HepG2 (cell line): Measurements from ENCODE around the gene TAF12. TPM values are rescaled to one million over a fixed set of nuclear protein-coding genes. Genes with fewer than 3 reads are reported as not detected.

Source experiments
- ELF1 ChIP-seq: sonication (generic); formaldehyde crosslinking; IDR thresholded peaks from 2 replicates; pipeline ENCODE4 v1.4.0; 2020; ENCODE audit warnings: missing genetic modification reagents
- HMG20A ChIP-seq: IDR thresholded peaks from 2 replicates; pipeline ENCODE4 v1.6.1; 2016; ENCODE audit warnings: borderline replicate concordance
- HOXD1 ChIP-seq: sonication (generic); formaldehyde crosslinking; IDR thresholded peaks from 2 replicates; pipeline ENCODE4 v1.5.0; 2020; ENCODE audit warnings: missing genetic modification reagents
- KLF11 ChIP-seq: IDR thresholded peaks from 2 replicates; pipeline ENCODE4 v1.6.1; 2016; ENCODE audit warnings: missing compliant biosample characterization
- MED1 ChIP-seq: sonication (generic); formaldehyde crosslinking; IDR thresholded peaks from 2 replicates; pipeline ENCODE4 v1.4.0; 2020; ENCODE audit warnings: missing genetic modification reagents
- REXO4 ChIP-seq: sonication (generic); formaldehyde crosslinking; IDR thresholded peaks from 2 replicates; pipeline ENCODE4 v1.8.0; 2022; ENCODE audit warnings: missing genetic modification reagents, mild to moderate bottlenecking, borderline replicate concordance
- SMARCE1 ChIP-seq: fragments of 450-650 bp; IDR thresholded peaks from 2 replicates; pipeline ENCODE4 v1.6.1; 2017; ENCODE audit warnings: borderline replicate concordance
- SNRNP70 ChIP-seq: fragments of 200-400 bp; formaldehyde crosslinking; IDR thresholded peaks from 2 replicates; pipeline ENCODE4 v1.6.1; 2017; ENCODE audit warnings: mild to moderate bottlenecking, low read depth, low read length, moderate library complexity
- ZNF12 ChIP-seq: sonication (generic); formaldehyde crosslinking; IDR thresholded peaks from 2 replicates; pipeline ENCODE4 v1.5.0; 2020; ENCODE audit warnings: missing genetic modification reagents
- ZNF550 ChIP-seq: sonication (generic); formaldehyde crosslinking; IDR thresholded peaks from 2 replicates; pipeline ENCODE4 v1.4.0; 2020; ENCODE audit warnings: mild to moderate bottlenecking, missing genetic modification reagents, borderline replicate concordance
- ZNF737 ChIP-seq: sonication (generic); formaldehyde crosslinking; IDR thresholded peaks from 2 replicates; pipeline ENCODE4 v1.5.0; 2020; ENCODE audit warnings: missing genetic modification reagents, mild to moderate bottlenecking, borderline replicate concordance
- ZNF768 ChIP-seq: sonication (generic); formaldehyde crosslinking; IDR thresholded peaks from 2 replicates; pipeline ENCODE4 v1.4.0; 2020; ENCODE audit warnings: missing genetic modification reagents
- polyA plus RNA-seq, 8 experiments: library from polyadenylated mRNA; depleted of rRNA in 3 of 8; stranded (reverse) in 7 of 8; unstranded in 1 of 8; fragments of >200 nt; fragmentation: Illumina TruSeq in 4 of 8; extraction: Trizol in 4 of 8; gene quantifications; 2 replicates each; pipeline versions ENCODE4 v1.2.1 to v1.2.3, GENCODE V29; 2011 to 2016; ENCODE audit warnings: low read depth in 4 of 8, missing spikeins in 1 of 8, mixed read lengths in 1 of 8; ENCODE audit not compliant: insufficient read depth in 1 of 8
- total RNA-seq, 5 experiments: library from RNA; depleted of rRNA; stranded (reverse); fragments of >200 nt; fragmentation: Illumina TruSeq; extraction: Trizol; gene quantifications; 2 replicates each; pipeline ENCODE4 v1.2.3, GENCODE V29; 2016; ENCODE audit warnings: low read depth in 1 of 5
- TF ChIP-seq, protein P1 (sequence below): sonication (generic); formaldehyde crosslinking; IDR thresholded peaks from 2 replicates; pipeline ENCODE4 v1.4.0; 2020; ENCODE audit warnings: missing genetic modification reagents
- TF ChIP-seq, protein P2 (sequence below): sonication (generic); formaldehyde crosslinking; IDR thresholded peaks from 2 replicates; pipeline ENCODE4 v1.4.0; 2020; ENCODE audit warnings: mild to moderate bottlenecking, missing genetic modification reagents
- TF ChIP-seq, protein P3 (sequence below): sonication (generic); formaldehyde crosslinking; IDR thresholded peaks from 2 replicates; pipeline ENCODE4 v1.8.1; 2023; ENCODE audit warnings: mild to moderate bottlenecking, missing genetic modification reagents
- TF ChIP-seq, protein P4 (sequence below): sonication (generic); formaldehyde crosslinking; IDR thresholded peaks from 2 replicates; pipeline ENCODE4 v1.4.0; 2020; ENCODE audit warnings: missing genetic modification reagents
- TF ChIP-seq, protein P5 (sequence below): sonication (generic); formaldehyde crosslinking; IDR thresholded peaks from 2 replicates; pipeline ENCODE4 v1.8.1; 2023; ENCODE audit warnings: mild to moderate bottlenecking, missing genetic modification reagents
- TF ChIP-seq, protein P6 (sequence below): sonication (generic); formaldehyde crosslinking; IDR thresholded peaks from 2 replicates; pipeline ENCODE4 v1.4.0; 2020; ENCODE audit warnings: missing genetic modification reagents, borderline replicate concordance

The TAF12 gene
- total and polyA plus RNA-seq, 2 of the 13 experiments (the other 11 are each of a cell fraction or from before 2014, with no cell fraction given) = 16.3 to 17.1 TPM

DNA sequence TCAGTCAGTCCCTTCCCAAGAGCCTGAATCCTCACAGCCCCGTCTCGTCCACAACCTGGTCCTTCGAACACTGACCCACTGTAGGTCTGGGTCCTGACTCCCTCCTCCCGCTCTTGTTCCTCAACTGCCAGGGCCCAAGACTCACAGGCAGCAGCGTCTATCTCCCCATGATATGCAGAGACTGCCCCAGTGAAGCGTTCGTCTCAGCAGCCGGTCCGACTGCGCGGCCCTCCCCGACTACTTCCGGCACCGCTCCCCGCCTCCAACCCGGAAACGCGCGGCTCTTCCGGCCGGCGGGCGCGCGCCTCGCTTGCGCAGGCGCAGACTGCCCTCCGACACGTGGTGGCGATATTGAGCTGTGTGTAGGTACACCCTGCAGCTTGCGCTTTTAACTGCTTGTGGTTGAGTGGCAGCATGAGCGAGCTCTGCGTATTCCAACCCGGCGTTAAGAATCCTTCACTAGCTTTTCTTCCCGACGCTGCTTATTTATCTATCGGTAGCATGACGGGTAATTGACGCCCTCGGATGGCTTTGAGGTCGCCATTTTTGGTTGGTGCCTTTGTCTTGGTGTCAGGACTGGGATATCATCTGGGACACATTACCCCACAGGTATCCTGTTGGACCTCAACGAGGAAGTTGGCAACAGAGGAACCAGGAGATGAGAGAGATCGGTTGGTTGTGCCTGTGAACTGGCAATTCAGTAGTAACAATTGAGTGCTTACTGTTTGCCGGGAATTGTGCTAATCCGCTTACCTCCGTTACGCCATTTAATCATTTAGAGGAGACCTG is at the start of gene TAF12 (continued):
- TF ChIP-seq ZNF737 (CRISPR knock-in tag) (peak; percentile 93; the same call in 1 of the 2 replicates), ELF1 (CRISPR knock-in tag) (peak; percentile 99), KLF11 (CRISPR knock-in tag) (0 out of 2 replicates have a peak, but pooled peaks have one; percentile 62), MED1 (peak; percentile 93), HMG20A (CRISPR knock-in tag) (0 out of 2 replicates have a peak, but pooled peaks have one; percentile 34), ZNF550 (CRISPR knock-in tag) (no peak), SNRNP70 (no peak), REXO4 (CRISPR knock-in tag) (0 out of 2 replicates have a peak, but pooled peaks have one; percentile 68), ZNF768 (CRISPR knock-in tag) (peak; percentile 72), ZNF12 (CRISPR knock-in tag) (peak; percentile 65), SMARCE1 (no peak), HOXD1 (peak; percentile 53; the same call in 1 of the 2 replicates)
- TF ChIP-seq, protein P1, sequence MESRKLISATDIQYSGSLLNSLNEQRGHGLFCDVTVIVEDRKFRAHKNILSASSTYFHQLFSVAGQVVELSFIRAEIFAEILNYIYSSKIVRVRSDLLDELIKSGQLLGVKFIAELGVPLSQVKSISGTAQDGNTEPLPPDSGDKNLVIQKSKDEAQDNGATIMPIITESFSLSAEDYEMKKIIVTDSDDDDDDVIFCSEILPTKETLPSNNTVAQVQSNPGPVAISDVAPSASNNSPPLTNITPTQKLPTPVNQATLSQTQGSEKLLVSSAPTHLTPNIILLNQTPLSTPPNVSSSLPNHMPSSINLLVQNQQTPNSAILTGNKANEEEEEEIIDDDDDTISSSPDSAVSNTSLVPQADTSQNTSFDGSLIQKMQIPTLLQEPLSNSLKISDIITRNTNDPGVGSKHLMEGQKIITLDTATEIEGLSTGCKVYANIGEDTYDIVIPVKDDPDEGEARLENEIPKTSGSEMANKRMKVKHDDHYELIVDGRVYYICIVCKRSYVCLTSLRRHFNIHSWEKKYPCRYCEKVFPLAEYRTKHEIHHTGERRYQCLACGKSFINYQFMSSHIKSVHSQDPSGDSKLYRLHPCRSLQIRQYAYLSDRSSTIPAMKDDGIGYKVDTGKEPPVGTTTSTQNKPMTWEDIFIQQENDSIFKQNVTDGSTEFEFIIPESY = no peak; the same call in 1 of the 2 replicates
- TF ChIP-seq, protein P2, sequence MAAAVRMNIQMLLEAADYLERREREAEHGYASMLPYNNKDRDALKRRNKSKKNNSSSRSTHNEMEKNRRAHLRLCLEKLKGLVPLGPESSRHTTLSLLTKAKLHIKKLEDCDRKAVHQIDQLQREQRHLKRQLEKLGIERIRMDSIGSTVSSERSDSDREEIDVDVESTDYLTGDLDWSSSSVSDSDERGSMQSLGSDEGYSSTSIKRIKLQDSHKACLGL (CRISPR knock-in tag) = peak; percentile 37; the same call in 1 of the 2 replicates
- TF ChIP-seq, protein P3, sequence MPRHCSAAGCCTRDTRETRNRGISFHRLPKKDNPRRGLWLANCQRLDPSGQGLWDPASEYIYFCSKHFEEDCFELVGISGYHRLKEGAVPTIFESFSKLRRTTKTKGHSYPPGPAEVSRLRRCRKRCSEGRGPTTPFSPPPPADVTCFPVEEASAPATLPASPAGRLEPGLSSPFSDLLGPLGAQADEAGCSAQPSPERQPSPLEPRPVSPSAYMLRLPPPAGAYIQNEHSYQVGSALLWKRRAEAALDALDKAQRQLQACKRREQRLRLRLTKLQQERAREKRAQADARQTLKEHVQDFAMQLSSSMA (CRISPR knock-in tag) = peak; percentile 85
- TF ChIP-seq, protein P4, sequence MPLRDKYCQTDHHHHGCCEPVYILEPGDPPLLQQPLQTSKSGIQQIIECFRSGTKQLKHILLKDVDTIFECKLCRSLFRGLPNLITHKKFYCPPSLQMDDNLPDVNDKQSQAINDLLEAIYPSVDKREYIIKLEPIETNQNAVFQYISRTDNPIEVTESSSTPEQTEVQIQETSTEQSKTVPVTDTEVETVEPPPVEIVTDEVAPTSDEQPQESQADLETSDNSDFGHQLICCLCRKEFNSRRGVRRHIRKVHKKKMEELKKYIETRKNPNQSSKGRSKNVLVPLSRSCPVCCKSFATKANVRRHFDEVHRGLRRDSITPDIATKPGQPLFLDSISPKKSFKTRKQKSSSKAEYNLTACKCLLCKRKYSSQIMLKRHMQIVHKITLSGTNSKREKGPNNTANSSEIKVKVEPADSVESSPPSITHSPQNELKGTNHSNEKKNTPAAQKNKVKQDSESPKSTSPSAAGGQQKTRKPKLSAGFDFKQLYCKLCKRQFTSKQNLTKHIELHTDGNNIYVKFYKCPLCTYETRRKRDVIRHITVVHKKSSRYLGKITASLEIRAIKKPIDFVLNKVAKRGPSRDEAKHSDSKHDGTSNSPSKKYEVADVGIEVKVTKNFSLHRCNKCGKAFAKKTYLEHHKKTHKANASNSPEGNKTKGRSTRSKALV = 0 out of 2 replicates have a peak, but pooled peaks have one; percentile 72
- TF ChIP-seq, protein P5, sequence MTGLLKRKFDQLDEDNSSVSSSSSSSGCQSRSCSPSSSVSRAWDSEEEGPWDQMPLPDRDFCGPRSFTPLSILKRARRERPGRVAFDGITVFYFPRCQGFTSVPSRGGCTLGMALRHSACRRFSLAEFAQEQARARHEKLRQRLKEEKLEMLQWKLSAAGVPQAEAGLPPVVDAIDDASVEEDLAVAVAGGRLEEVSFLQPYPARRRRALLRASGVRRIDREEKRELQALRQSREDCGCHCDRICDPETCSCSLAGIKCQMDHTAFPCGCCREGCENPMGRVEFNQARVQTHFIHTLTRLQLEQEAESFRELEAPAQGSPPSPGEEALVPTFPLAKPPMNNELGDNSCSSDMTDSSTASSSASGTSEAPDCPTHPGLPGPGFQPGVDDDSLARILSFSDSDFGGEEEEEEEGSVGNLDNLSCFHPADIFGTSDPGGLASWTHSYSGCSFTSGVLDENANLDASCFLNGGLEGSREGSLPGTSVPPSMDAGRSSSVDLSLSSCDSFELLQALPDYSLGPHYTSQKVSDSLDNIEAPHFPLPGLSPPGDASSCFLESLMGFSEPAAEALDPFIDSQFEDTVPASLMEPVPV (CRISPR knock-in tag) = peak; percentile 89
- TF ChIP-seq, protein P6, sequence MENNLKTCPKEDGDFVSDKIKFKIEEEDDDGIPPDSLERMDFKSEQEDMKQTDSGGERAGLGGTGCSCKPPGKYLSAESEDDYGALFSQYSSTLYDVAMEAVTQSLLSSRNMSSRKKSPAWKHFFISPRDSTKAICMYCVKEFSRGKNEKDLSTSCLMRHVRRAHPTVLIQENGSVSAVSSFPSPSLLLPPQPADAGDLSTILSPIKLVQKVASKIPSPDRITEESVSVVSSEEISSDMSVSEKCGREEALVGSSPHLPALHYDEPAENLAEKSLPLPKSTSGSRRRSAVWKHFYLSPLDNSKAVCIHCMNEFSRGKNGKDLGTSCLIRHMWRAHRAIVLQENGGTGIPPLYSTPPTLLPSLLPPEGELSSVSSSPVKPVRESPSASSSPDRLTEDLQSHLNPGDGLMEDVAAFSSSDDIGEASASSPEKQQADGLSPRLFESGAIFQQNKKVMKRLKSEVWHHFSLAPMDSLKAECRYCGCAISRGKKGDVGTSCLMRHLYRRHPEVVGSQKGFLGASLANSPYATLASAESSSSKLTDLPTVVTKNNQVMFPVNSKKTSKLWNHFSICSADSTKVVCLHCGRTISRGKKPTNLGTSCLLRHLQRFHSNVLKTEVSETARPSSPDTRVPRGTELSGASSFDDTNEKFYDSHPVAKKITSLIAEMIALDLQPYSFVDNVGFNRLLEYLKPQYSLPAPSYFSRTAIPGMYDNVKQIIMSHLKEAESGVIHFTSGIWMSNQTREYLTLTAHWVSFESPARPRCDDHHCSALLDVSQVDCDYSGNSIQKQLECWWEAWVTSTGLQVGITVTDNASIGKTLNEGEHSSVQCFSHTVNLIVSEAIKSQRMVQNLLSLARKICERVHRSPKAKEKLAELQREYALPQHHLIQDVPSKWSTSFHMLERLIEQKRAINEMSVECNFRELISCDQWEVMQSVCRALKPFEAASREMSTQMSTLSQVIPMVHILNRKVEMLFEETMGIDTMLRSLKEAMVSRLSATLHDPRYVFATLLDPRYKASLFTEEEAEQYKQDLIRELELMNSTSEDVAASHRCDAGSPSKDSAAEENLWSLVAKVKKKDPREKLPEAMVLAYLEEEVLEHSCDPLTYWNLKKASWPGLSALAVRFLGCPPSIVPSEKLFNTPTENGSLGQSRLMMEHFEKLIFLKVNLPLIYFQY (CRISPR knock-in tag) = peak; percentile 49; the same call in 1 of the 2 replicates
